ENCODE measurements around the gene PREPL. TPM values are rescaled to one million over a fixed set of nuclear protein-coding genes. Genes with fewer than 3 reads are reported as not detected.

The PREPL gene
- total and polyA plus RNA-seq, 10 of the 15 experiments (the other 5 are each of a cell fraction or from before 2014, with no cell fraction given): 9.2 to 43.0 (median 20.4) TPM

DNA sequence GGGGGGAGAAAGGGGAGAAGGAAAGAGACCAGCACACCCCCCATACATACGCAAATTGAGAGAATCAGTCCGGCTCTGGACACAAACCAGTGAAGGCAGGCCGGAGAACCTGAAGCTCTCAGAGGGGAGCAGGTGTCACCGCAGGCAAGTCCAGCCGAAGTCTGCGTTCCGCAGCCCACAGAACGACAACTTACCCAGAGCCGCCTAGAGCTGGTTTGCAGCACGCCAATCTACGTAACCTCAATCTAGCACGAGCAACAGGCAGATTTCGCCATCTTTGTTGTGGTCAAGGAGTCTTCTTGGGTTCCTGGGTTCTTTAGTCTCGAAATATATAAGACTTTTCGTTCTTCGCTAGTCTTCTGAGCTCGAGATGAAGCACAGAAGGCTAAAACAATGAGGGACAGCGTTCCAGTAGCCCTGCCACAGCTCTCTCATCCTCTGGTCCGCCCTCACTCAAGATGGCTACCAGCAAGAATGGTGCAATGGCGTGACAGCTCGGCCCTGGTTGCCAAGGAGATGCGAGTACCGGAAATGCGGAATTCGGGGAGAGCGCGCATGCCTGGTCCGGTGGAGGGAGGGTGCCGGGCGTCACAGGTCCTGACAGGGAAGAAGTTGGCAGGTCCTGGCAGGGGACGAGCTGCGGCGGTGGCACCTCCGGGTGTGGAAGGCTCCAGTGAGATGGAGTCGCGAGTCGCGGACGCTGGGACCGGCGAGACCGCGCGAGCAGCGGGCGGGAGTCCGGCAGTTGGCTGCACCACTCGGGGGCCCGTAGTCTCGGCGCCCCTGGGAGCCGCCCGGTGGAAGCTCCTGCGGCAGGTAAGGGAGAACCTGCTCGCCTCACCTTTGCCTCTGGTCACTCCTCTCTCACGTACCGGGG lies at the start of gene PREPL, which contains the start of gene CAMKMT (continued):
- TF ChIP-seq BCL11A (IDR thresholded peaks at IDR 0.05; ENCODE audit: low read depth, low read length) (no peak), POLR2A (IDR thresholded peaks at IDR 0.05; ENCODE audit: low read depth, low read length) (peak; percentile 99), HDAC2 (IDR thresholded peaks at IDR 0.05) (no peak), NFIC (IDR thresholded peaks at IDR 0.05; ENCODE audit: low read depth, low read length) (no peak), CTCF (IDR thresholded peaks at IDR 0.05 in 2 of 3, conservative IDR thresholded peaks at IDR 0.05 in 1 of 3; ENCODE audit: control insufficient read depth in 2 of 3, extremely low read depth in 1 of 3, insufficient read depth in 1 of 3, low read depth in 3 of 3, low read length in 3 of 3) (no peak), NFYA (IDR thresholded peaks at IDR 0.05; ENCODE audit: borderline replicate concordance, low read depth, low read length) (no peak), STAT3 (IDR thresholded peaks at IDR 0.05; ENCODE audit: low read depth, low read length) (no peak), CREM (IDR thresholded peaks at IDR 0.05; ENCODE audit: low read depth) (peak; percentile 78), EP300 (IDR thresholded peaks at IDR 0.05; ENCODE audit: borderline replicate concordance in 1 of 2, control insufficient read depth in 1 of 2, low read depth in 2 of 2, low read length in 2 of 2) (peak in 1 of 2 experiments; percentile 39; a peak in 1 of 4 replicates), SPI1 (IDR thresholded peaks at IDR 0.05; ENCODE audit: borderline replicate concordance, insufficient read depth, low read depth, low read length) (0 out of 2 replicates have a peak, but pooled peaks have one; percentile 10), TAF1 (IDR thresholded peaks at IDR 0.05; ENCODE audit: borderline replicate concordance, low read depth, low read length) (peak; percentile 88), CHD1 (IDR thresholded peaks at IDR 0.05; ENCODE audit: low read depth, low read length) (no peak), RUNX3 (IDR thresholded peaks at IDR 0.05; ENCODE audit: low read length) (peak; percentile 93), SREBF1 (IDR thresholded peaks at IDR 0.05; ENCODE audit: low read length) (peak; percentile 41; the same call in 1 of the 2 replicates), MEF2A (IDR thresholded peaks at IDR 0.05; ENCODE audit: insufficient read depth, low read depth, low read length) (no peak), NFYB (IDR thresholded peaks at IDR 0.05; ENCODE audit: insufficient read depth, low read depth, low read length) (no peak), HDAC6 (IDR thresholded peaks at IDR 0.05; ENCODE audit: unreplicated experiment) (no peak), MAX (IDR thresholded peaks at IDR 0.05; ENCODE audit: low read depth, low read length) (0 out of 2 replicates have a peak, but pooled peaks have one; percentile 44), KDM1A (IDR thresholded peaks at IDR 0.05; ENCODE audit: borderline replicate concordance) (no peak), NBN (IDR thresholded peaks at IDR 0.05) (peak; percentile 78; the same call in 1 of the 2 replicates)
- TF ChIP-seq, protein P1, sequence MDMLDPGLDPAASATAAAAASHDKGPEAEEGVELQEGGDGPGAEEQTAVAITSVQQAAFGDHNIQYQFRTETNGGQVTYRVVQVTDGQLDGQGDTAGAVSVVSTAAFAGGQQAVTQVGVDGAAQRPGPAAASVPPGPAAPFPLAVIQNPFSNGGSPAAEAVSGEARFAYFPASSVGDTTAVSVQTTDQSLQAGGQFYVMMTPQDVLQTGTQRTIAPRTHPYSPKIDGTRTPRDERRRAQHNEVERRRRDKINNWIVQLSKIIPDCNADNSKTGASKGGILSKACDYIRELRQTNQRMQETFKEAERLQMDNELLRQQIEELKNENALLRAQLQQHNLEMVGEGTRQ (IDR thresholded peaks at IDR 0.05; ENCODE audit: borderline replicate concordance, low read depth, low read length): no peak
- TF ChIP-seq, protein P2, sequence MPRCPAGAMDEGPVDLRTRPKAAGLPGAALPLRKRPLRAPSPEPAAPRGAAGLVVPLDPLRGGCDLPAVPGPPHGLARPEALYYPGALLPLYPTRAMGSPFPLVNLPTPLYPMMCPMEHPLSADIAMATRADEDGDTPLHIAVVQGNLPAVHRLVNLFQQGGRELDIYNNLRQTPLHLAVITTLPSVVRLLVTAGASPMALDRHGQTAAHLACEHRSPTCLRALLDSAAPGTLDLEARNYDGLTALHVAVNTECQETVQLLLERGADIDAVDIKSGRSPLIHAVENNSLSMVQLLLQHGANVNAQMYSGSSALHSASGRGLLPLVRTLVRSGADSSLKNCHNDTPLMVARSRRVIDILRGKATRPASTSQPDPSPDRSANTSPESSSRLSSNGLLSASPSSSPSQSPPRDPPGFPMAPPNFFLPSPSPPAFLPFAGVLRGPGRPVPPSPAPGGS (IDR thresholded peaks at IDR 0.05; ENCODE audit: borderline replicate concordance, insufficient read depth, low read depth, low read length, poor library complexity, severe bottlenecking): no peak
- TF ChIP-seq, protein P3, sequence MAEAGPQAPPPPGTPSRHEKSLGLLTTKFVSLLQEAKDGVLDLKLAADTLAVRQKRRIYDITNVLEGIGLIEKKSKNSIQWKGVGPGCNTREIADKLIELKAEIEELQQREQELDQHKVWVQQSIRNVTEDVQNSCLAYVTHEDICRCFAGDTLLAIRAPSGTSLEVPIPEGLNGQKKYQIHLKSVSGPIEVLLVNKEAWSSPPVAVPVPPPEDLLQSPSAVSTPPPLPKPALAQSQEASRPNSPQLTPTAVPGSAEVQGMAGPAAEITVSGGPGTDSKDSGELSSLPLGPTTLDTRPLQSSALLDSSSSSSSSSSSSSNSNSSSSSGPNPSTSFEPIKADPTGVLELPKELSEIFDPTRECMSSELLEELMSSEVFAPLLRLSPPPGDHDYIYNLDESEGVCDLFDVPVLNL (IDR thresholded peaks at IDR 0.05; ENCODE audit: low read depth, low read length): no peak
